NCI-H446 treated with DMSO at 0.1 percent for 48 hours (cell line): ENCODE data around the gene LASP1.
A peak's percentile ranks its signal among the peaks of the same experiment; 100 is the strongest.

Source experiments
- DNase-seq: peaks from one replicate; lab custom pipeline; 2025; lab: John Stamatoyannopoulos, UW

Gene LASP1

GRCh38 chr17:38868817-38869525, 887 bp upstream of the LASP1 start:
- DNase-seq = peak; percentile 53

GRCh38 chr17:38870259-38871165, 654 bp downstream of the LASP1 start:
- DNase-seq = no peak

DNA sequence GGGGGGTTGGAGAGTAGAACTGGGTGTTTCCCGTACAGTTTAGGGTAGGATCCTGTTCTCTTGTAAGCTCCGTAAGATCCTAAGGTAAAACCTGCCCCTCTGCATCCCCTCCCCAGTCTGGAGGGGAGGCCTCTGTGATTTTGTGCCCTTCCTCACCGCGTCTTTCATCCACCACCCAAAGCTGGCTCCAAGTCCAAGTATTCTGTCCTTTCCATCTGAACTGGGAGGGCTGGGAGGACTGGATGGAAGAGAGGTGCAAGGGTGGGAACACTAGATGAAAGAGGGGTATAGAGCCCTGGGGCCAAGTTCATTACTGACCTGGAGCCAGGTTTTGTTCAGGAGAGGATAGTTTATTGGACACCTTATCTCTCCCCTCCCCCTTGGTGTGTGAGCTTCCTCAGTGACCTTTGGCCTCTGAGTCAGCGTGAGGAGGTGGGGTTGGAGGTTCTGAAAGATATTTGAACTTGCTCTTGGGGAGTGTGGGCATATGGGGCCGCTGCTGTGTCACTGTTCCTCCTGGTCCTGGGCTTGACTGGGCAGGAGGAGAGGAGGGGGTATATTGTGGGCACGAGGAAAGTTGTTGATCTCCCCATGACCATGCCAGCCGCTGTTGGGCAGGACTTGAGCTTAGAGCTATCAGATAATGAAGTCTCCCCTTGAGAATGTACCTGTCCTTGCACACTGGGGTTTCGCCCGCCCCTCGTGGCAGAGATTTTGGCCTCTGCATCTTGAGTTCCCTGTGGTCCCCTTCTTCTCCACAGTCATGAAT, 1.6 kb downstream of the LASP1 start:
- DNase-seq = no peak

- no peak for DNase-seq
These were observed 2.2 kb downstream of the LASP1 start for GRCh38 chr17:38872027-38872511.

GRCh38 chr17:38872671-38873385, 3.0 kb downstream of the LASP1 start:
- no peak for DNase-seq

- DNase-seq = no peak
These were observed 4.0 kb downstream of the LASP1 start for GRCh38 chr17:38873640-38874380.

- DNase-seq = no peak
These were observed 4.9 kb downstream of the LASP1 start for GRCh38 chr17:38874505-38875400.

- no peak for DNase-seq
These were observed 5.7 kb downstream of the LASP1 start for GRCh38 chr17:38875477-38876075.

- no peak for DNase-seq
These were observed 7.4 kb downstream of the LASP1 start for GRCh38 chr17:38877130-38877851.

GRCh38 chr17:38879878-38880665, 10.2 kb downstream of the LASP1 start:
- no peak for DNase-seq

DNA sequence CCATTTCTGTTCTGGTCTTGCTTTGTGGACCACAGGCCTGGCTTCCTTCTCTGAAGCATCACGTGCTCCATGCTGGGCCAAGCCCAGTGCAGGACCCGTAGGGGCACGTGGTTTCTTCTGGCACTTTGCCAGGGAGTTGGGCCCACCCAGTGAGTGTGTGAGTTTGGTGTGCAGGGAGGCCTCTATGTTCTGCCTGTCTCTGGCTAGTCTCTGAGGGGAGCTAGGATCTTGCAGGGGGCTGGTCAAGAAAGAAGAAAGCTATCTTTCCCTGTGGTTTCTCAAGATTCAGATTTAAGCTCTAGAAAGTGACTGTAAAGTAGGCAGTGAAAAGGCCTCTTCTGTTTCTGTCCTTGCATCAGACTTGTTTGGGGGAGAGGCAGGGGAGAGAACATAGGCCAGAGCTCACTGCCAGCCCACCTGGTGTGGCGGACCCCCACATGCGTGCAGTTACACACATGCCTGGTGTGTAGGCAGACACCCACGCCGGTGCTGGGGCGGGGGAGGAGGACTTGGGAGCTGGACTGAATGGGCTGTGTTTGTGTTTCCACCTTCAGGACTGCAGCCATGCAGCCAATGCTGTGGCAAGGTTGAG, 11.8 kb downstream of the LASP1 start:
- no peak for DNase-seq

DNA sequence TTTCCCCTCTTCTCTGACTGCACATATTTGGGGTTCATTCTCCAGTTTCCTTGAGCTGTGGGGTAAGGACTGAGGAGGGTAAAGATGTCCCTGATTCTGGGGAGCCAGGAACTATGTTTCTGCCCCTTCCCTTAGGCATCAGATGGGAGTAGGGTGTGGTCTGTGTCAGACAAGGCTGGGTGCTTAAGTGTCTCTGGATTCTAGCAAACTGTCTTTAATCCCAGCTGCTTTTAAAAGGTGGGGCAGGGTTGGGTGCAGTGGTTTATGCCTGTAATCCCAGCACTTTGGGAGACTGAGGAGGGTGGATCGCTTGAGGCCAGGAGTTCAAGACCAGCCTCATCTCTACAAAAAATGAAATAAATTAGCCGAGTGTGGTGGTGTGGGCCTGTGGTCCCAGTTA, 13.0 kb downstream of the LASP1 start:
- no peak for DNase-seq

DNA sequence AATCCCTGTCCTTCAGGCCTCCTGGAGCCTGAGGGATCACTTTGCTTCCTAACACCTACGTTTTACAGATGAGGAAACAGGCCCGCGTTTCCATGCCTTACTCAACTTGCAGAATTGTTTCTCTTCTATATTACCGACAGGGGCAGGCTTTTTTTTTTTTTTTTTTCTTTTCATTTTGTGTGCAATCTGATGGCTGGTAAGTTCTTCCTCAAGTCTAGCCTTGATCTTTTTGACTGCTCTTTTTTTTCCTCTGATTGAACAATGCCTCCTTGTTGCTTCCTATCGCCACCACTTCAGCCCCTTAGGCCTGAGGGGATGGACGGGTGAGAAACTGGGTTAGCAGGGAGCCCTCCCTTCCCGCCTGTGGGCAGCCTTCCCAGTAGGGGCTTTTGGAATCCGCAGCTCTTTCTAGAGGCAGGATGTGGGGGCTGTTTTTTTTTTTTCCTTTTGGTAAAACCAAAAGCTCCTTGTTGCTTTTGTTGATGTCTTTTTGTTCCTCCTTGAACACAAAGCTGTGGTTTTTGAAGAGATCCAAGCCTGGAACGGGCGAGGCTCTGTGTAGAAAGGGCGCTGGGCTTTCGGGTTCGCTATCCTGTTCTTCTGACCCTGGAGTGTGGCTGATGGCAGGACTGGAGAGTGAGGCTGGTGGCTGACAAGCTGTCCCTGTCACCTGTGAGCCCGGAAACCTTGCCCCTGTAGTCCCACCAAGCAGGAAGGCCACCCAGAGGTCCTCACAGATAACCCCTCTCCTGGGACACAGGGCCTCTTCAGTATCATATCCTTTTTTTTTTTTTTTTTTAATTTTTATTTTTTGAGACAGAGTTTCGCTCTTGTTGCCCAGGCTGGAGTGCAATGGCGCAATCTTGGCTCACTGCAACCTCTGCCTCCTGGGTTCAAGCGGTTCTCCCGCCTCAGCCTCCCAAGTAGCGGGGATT, 14.0 kb downstream of the LASP1 start:
- DNase-seq = no peak

- no peak for DNase-seq
These were observed 15.3 kb downstream of the LASP1 start for GRCh38 chr17:38885044-38885727.

- DNase-seq = no peak
These were observed 16.1 kb downstream of the LASP1 start for GRCh38 chr17:38885728-38886642.
